Naive thymus-derived CD4-positive, alpha-beta T cell (primary cell): ENCODE data around the gene MAGED2. TPM values are rescaled to one million over a fixed set of nuclear protein-coding genes. Genes with fewer than 3 reads are reported as not detected.

Experiments used
- ATAC-seq: fragments of 150-1000 bp; cut with Tn5 transposase; 2 replicates; pipeline ENCODE4 v1.10.0; 2021; ENCODE audit warnings: mild to moderate bottlenecking, moderate library complexity
- CTCF ChIA-PET: fragments of 350-600 bp; sonication (Branson Sonifier 250); formaldehyde crosslinking; loops from one replicate; lab custom pipeline; 2021; ENCODE audit warnings: antibody characterized with exemption; lab: Charles Lee
- POLR2A ChIA-PET: fragments of 350-600 bp; sonication (Branson Sonifier 250); formaldehyde crosslinking; loops from one replicate; lab custom pipeline; 2021; ENCODE audit warnings: antibody characterized with exemption, inconsistent platforms; lab: Charles Lee
- DNase-seq, 9 donors: peaks; one replicate each; pipeline versions ENCODE4 v3.0.0 to v3.0.0-alpha.2; 2020 to 2022; ENCODE audit warnings: mixed read lengths in 1 of 9
- H3K27ac ChIP-seq: one replicate; pipeline ENCODE4 v1.7.0; 2013; ENCODE audit warnings: mild to moderate bottlenecking, low read depth, low read length, moderate library complexity
- H3K27me3 ChIP-seq, 2 donors: one replicate each; pipeline ENCODE4 v1.7.0; 2013; ENCODE audit warnings: low read length in 2 of 2, mild to moderate bottlenecking in 2 of 2, moderate library complexity in 2 of 2; ENCODE audit not compliant: control insufficient read depth in 2 of 2, insufficient read depth in 2 of 2
- H3K36me3 ChIP-seq, 3 experiments: 1 replicate in 2 of 3; 2 replicates in 1 of 3; pipeline ENCODE4 v1.7.0; 2013; ENCODE audit warnings: low read length in 3 of 3, mild to moderate bottlenecking in 3 of 3, moderate library complexity in 1 of 3; ENCODE audit not compliant: insufficient read depth in 3 of 3, control insufficient read depth in 2 of 3
- H3K4me1 ChIP-seq, 2 donors: one replicate each; pipeline ENCODE4 v1.7.0; 2013; ENCODE audit warnings: low read length in 2 of 2, mild to moderate bottlenecking in 2 of 2, moderate library complexity in 1 of 2; ENCODE audit not compliant: control insufficient read depth in 2 of 2, insufficient read depth in 2 of 2
- H3K4me3 ChIP-seq: 2 replicates; pipeline ENCODE4 v1.7.0; 2013; ENCODE audit warnings: mild to moderate bottlenecking, low read length
- H3K9me3 ChIP-seq, 3 experiments: 1 replicate in 2 of 3; 2 replicates in 1 of 3; pipeline ENCODE4 v1.7.0; 2013; ENCODE audit warnings: low read length in 3 of 3; ENCODE audit not compliant: control insufficient read depth in 2 of 3
- H3K27ac Mint-ChIP-seq, 9 donors: one replicate each; pipeline ENCODE4 v1.8.0; 2020 to 2022; ENCODE audit warnings: mixed read lengths in 9 of 9, mild to moderate bottlenecking in 8 of 9, moderate library complexity in 5 of 9, inconsistent platforms in 2 of 9
- H3K27me3 Mint-ChIP-seq, 5 donors: one replicate each; pipeline ENCODE4 v1.8.0; 2021 to 2022; ENCODE audit warnings: mixed read lengths in 5 of 5, mild to moderate bottlenecking in 1 of 5
- H3K36me3 Mint-ChIP-seq, 5 donors: one replicate each; pipeline ENCODE4 v1.8.0; 2020 to 2022; ENCODE audit warnings: mixed read lengths in 5 of 5, mild to moderate bottlenecking in 3 of 5, inconsistent platforms in 1 of 5
- H3K4me1 Mint-ChIP-seq, 7 donors: one replicate each; pipeline ENCODE4 v1.8.0; 2020 to 2022; ENCODE audit warnings: mixed read lengths in 7 of 7, mild to moderate bottlenecking in 3 of 7, inconsistent platforms in 1 of 7
- H3K4me3 Mint-ChIP-seq, 10 donors: one replicate each; pipeline ENCODE4 v1.8.0; 2020 to 2022; ENCODE audit warnings: mild to moderate bottlenecking in 10 of 10, mixed read lengths in 10 of 10, moderate library complexity in 6 of 10, inconsistent platforms in 2 of 10
- H3K9me3 Mint-ChIP-seq, 11 donors: one replicate each; pipeline ENCODE4 v1.8.0; 2020 to 2022; ENCODE audit warnings: mixed read lengths in 11 of 11, mild to moderate bottlenecking in 4 of 11, inconsistent platforms in 1 of 11, moderate library complexity in 1 of 11
- intact Hi-C, 2 donors: fragments of 100-400 bp; cut with micrococcal nuclease; formaldehyde crosslinking; loops; one replicate each; pipeline ENCODE4 v1.15.1; 2023
- polyA plus RNA-seq, 2 donors: library from polyadenylated mRNA; unstranded; fragments of 300-500 nt; fragmentation: Illumina TruSeq; gene quantifications; one replicate each; pipeline ENCODE4 v1.2.3, GENCODE V29; 2021
- total RNA-seq, 6 experiments: library from RNA in 5 of 6; stranded (reverse) in 5 of 6; gene quantifications; 1 replicate in 5 of 6; 2 replicates in 1 of 6; pipeline ENCODE4 v1.2.3 and lab custom pipeline; 2021 to 2026

Gene MAGED2
- total and polyA plus RNA-seq, 7 experiments from 2014 or later = 51.9 to 117 (median 78.7) TPM

DNA sequence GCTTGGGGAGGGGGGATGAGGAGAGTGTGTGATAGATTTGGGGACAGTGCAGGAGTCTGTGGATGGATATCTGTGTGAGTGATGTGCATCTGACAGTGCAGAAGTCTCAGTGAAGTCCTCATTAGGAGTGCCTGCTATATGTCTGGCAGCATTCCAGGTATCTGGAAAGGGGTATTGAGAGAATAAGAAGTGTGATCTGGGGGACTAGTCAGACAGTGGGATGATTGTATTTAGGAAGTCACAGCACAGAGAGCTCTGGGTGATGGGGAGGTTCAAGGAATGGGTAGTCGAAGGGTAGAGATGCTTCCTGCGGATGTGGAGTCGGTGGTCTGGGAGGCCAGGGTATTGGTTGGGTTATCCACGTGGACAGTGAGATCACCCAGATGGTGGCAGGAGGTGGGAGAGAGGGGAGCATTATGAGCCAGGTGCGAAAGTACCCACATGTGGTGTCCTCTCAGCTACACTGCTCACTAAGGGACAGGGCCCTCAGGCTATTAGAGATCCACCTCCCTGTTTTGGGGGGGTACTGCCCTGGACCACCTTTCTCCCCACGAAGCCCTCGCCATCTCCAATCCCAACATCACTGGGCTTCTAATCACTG is 9.8 kb downstream of the MAGED2 start:
- Histone ChIP-seq H3K36me3 (peaks cover 0 to 37% (median 0%) of the 10 kb centered on the region in 3 experiments), H3K27ac (no peak overlapping the region), H3K4me1 (no peaks in the 10 kb centered on the region), H3K9me3 (no peaks in the 10 kb centered on the region), H3K4me3 (no peak overlapping the region), H3K27me3 (no peaks in the 10 kb centered on the region)
- intact Hi-C loops = no loop called here
- POLR2A ChIA-PET = no interaction called here
- Mint-ChIP-seq H3K9me3 (peaks cover 0 to 2% (median 0%) of the 10 kb centered on the region in 11 donors), H3K4me1 (peaks cover 0 to 6% (median 5%) of the 10 kb centered on the region in 7 donors), H3K27me3 (no peaks in the 10 kb centered on the region), H3K36me3 (peaks cover 5 to 19% (median 9%) of the 10 kb centered on the region in 5 donors), H3K4me3 (peak overlapping the region in 1 of 10 donors; percentile 3), H3K27ac (peak overlapping the region in 2 of 9 donors; percentile 43 to 79)
- ATAC-seq (no peak), DNase-seq (no peak)
- CTCF ChIA-PET = no interaction called here

DNA sequence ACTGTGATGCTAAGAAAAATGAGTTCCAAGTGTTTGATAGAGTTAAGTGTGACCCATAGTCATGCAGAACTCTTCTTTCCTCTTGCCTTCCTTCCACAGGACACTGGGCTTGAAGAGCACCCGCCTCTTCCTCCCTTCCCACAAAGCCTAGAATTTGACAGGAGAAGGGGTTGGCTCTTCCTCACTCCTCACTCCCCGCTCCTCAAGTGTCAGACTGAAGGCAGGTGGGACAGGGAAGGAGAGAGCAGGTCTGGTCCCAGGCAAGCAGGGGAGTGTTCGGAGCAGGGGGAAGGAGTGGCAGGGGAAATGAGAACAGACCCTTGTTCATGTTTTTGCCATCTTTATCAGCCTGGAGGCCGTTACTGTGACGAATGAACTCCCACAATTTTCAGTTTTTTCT is 10.7 kb downstream of the MAGED2 start:
- Mint-ChIP-seq H3K27ac (no peak overlapping the region), H3K4me3 (no peak overlapping the region), H3K4me1 (peaks cover 0 to 6% (median 5%) of the 10 kb centered on the region in 7 donors), H3K36me3 (peaks cover 5 to 16% (median 9%) of the 10 kb centered on the region in 5 donors), H3K9me3 (peaks cover 0 to 2% (median 0%) of the 10 kb centered on the region in 11 donors), H3K27me3 (no peaks in the 10 kb centered on the region)
- no peak for ATAC-seq
- Histone ChIP-seq H3K4me3 (no peak overlapping the region), H3K27ac (no peak overlapping the region), H3K4me1 (no peaks in the 10 kb centered on the region), H3K36me3 (peaks cover 0 to 28% (median 0%) of the 10 kb centered on the region in 3 experiments), H3K9me3 (no peaks in the 10 kb centered on the region), H3K27me3 (no peaks in the 10 kb centered on the region)
- DNase-seq = no peak
- ChIA-PET POLR2A (no interaction called here), CTCF (interaction anchor here (0.6 kb wide), 1 partner anchor 248 kb away, joined by 4 read pairs; no protein-coding TSS in a partner anchor)
- intact Hi-C loops = no loop called here

DNA sequence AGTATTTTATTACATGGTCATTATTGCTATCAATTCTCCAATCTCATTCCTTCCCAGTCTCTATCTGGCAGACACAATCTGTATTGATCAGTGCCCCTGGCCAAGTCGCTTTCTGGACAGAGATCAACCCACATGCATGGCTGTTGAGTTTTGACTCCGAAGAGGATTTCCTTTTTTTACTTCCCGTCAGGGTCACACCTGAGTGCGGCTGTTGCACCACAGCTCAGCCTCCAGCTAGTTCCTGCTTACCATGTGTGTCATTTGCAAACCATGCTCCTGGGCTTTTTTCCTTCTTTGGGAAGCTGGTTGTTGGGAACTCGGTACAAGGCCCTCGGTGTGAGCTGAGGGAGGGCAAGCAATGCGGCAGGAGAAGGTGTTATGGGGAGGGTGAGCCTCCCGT is 11.7 kb downstream of the MAGED2 start:
- Histone ChIP-seq H3K4me1 (no peaks in the 10 kb centered on the region), H3K27ac (no peak overlapping the region), H3K27me3 (no peaks in the 10 kb centered on the region), H3K36me3 (peaks cover 0 to 19% (median 0%) of the 10 kb centered on the region in 3 experiments), H3K4me3 (no peak overlapping the region), H3K9me3 (no peaks in the 10 kb centered on the region)
- ChIA-PET CTCF (interaction anchor here (0.6 kb wide), 1 partner anchor 248 kb away, joined by 4 read pairs; no protein-coding TSS in a partner anchor), POLR2A (no interaction called here)
- Mint-ChIP-seq H3K9me3 (peaks cover 0 to 2% (median 0%) of the 10 kb centered on the region in 11 donors), H3K27ac (no peak overlapping the region), H3K4me3 (no peak overlapping the region), H3K27me3 (no peaks in the 10 kb centered on the region), H3K4me1 (peaks cover 0 to 6% (median 5%) of the 10 kb centered on the region in 7 donors), H3K36me3 (peaks cover 2 to 13% (median 9%) of the 10 kb centered on the region in 5 donors)
- no peak for DNase-seq
- intact Hi-C loops = no loop called here
- no peak for ATAC-seq

DNA sequence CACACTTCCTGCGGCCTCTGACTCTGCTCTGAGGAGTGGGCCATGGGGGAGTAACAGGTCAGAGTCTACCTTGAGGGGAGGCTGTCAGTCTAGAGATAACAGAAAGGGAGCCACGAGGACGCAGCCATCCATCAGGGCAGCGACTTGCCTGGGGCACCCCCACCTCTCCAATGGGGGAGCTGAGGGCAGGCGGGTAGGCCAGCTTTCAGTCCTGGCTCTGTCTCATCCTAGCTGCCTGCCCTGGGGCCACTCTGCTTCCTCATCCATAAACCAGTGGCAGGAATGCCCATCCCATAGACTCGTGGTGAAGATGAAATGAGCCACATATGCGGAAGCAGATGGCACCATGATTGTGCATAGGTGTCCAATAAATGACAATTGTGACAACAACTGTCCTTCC is 13.2 kb downstream of the MAGED2 start:
- intact Hi-C loops = loop anchor here in 1 of 2 donors (10.0 kb wide), 1 partner anchor 1424 kb away; no protein-coding TSS in a partner anchor

DNA sequence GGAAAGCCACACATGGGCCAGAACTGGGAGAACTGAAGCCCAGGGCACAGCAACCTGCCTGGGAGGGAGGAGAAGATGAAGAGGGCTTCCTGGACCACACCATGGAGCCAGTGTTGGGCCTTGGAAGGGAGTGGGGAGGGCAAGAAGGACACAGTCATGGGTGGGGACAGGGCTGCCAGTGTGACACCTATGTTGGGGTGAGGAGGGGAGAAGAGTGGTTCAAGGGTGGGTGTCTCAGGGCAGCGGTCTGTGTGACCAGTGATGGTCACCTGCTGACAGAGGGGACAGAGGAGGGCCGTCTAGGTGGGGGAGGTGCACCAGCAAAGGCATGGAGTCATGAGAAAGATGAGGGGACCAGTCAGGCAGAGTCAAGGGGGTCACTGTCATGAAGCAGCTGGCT is 13.8 kb downstream of the MAGED2 start:
- Histone ChIP-seq H3K4me3 (no peak overlapping the region), H3K4me1 (no peaks in the 10 kb centered on the region), H3K27ac (no peak overlapping the region), H3K36me3 (no peaks in the 10 kb centered on the region), H3K9me3 (no peaks in the 10 kb centered on the region), H3K27me3 (no peaks in the 10 kb centered on the region)
- ATAC-seq (no peak), DNase-seq (no peak)
- Mint-ChIP-seq H3K36me3 (peaks cover 0 to 5% (median 1%) of the 10 kb centered on the region in 5 donors), H3K4me1 (peaks cover 0 to 6% (median 5%) of the 10 kb centered on the region in 7 donors), H3K4me3 (no peak overlapping the region), H3K27ac (no peak overlapping the region), H3K27me3 (no peaks in the 10 kb centered on the region), H3K9me3 (peaks cover 0 to 2% (median 0%) of the 10 kb centered on the region in 11 donors)
- intact Hi-C loops = loop anchor here in 1 of 2 donors (10.0 kb wide), 1 partner anchor 1423 kb away; no protein-coding TSS in a partner anchor
- CTCF ChIA-PET = no interaction called here
- POLR2A ChIA-PET = no interaction called here

More for the DNA sequence above, 13.2 kb downstream of the MAGED2 start:
- Mint-ChIP-seq H3K27me3 (no peaks in the 10 kb centered on the region), H3K4me3 (no peak overlapping the region), H3K9me3 (peaks cover 0 to 2% (median 0%) of the 10 kb centered on the region in 11 donors), H3K27ac (no peak overlapping the region), H3K4me1 (peaks cover 0 to 6% (median 5%) of the 10 kb centered on the region in 7 donors), H3K36me3 (peaks cover 0 to 10% (median 7%) of the 10 kb centered on the region in 5 donors)
- Histone ChIP-seq H3K4me1 (no peaks in the 10 kb centered on the region), H3K4me3 (no peak overlapping the region), H3K27me3 (no peaks in the 10 kb centered on the region), H3K27ac (no peak overlapping the region), H3K36me3 (peaks cover 0 to 4% (median 0%) of the 10 kb centered on the region in 3 experiments), H3K9me3 (no peaks in the 10 kb centered on the region)
- POLR2A ChIA-PET = no interaction called here
- no peak for ATAC-seq
- CTCF ChIA-PET = no interaction called here
- DNase-seq = no peak

GRCh38 chrX:54824195-54824594 is 16.6 kb downstream of the MAGED2 start:
- POLR2A ChIA-PET = no interaction called here
- no peak for ATAC-seq
- Mint-ChIP-seq H3K27me3 (no peaks in the 10 kb centered on the region), H3K9me3 (peaks cover 0 to 3% (median 0%) of the 10 kb centered on the region in 11 donors), H3K36me3 (no peaks in the 10 kb centered on the region), H3K4me1 (peaks cover 0 to 4% (median 2%) of the 10 kb centered on the region in 7 donors), H3K27ac (no peak overlapping the region), H3K4me3 (no peak overlapping the region)
- Histone ChIP-seq H3K27me3 (no peaks in the 10 kb centered on the region), H3K4me3 (no peak overlapping the region), H3K36me3 (no peaks in the 10 kb centered on the region), H3K9me3 (no peaks in the 10 kb centered on the region), H3K27ac (no peak overlapping the region), H3K4me1 (no peaks in the 10 kb centered on the region)
- no peak for DNase-seq
- intact Hi-C loops = loop anchor here in 1 of 2 donors (10.0 kb wide), 1 partner anchor 1421 kb away; no protein-coding TSS in a partner anchor
- CTCF ChIA-PET = no interaction called here
